ENCODE measurements around the gene KYAT1. TPM values are rescaled to one million over a fixed set of nuclear protein-coding genes. Genes with fewer than 3 reads are reported as not detected.
"Not testable (repeated sequence)": the region's sequence is repeated elsewhere in the genome, so short reads cannot be mapped to it uniquely, and the experiment has no call there.

KYAT1 gene
- total RNA-seq, 1 experiment from 2014 or later = 5.7 TPM

- ChIA-PET CTCF (interaction anchor here (0.6 to 12.7 kb wide), 16 partner anchors 10 to 500 kb away, joined by 3 to 172 read pairs (median 4); partner anchors contain the start of genes PHYHD1 and SPOUT1), POLR2A (interaction anchor here (0.8 to 1.0 kb wide), 2 partner anchors 26 to 65 kb away, joined by 3 to 4 read pairs; no protein-coding TSS in a partner anchor)
- TF ChIP-seq CTCF (IDR thresholded peaks at IDR 0.05; ENCODE audit: unreplicated experiment) = peak; percentile 95
- H3K9me3 Mint-ChIP-seq (ENCODE audit: unreplicated experiment) = no peaks in the 10 kb centered on the region
- no peak overlapping the region for H3K27ac Mint-ChIP-seq (ENCODE audit: low read depth, unreplicated experiment)
- H3K4me1 Mint-ChIP-seq (ENCODE audit: insufficient read depth, unreplicated experiment) = peaks cover 14% of the 10 kb centered on the region
- peak; percentile 77 for DNase-seq (ENCODE audit: unreplicated experiment)
- no TSS peak for BruUV-seq (replicated peaks)
- H3K27me3 Mint-ChIP-seq (ENCODE audit: insufficient read depth, unreplicated experiment) = no peaks in the 10 kb centered on the region
- peaks cover 4% of the 10 kb centered on the region for H3K36me3 Mint-ChIP-seq (ENCODE audit: insufficient read depth, unreplicated experiment)
- H3K4me3 Mint-ChIP-seq (ENCODE audit: unreplicated experiment) = no peak overlapping the region
- intact Hi-C loops (cut with micrococcal nuclease) = loop anchor here (1.0 to 2.0 kb wide), 2 partner anchors 15 to 65 kb away; no protein-coding TSS in a partner anchor
Observed at GRCh38 chr9:128863647-128864046, 18.1 kb downstream of the KYAT1 start.

- H3K27me3 Mint-ChIP-seq (ENCODE audit: insufficient read depth, unreplicated experiment) = no peaks in the 10 kb centered on the region
Observed at GRCh38 chr9:128862401-128862851, 19.3 kb downstream of the KYAT1 start.

GRCh38 chr9:128861501-128861900, 20.2 kb downstream of the KYAT1 start:
- H3K27me3 Mint-ChIP-seq (ENCODE audit: insufficient read depth, unreplicated experiment) = no peaks in the 10 kb centered on the region
- no peak for DNase-seq (ENCODE audit: unreplicated experiment)
- ChIA-PET POLR2A (interaction anchor here (0.6 to 1.7 kb wide), 5 partner anchors 20 to 1059 kb away, joined by 3 to 9 read pairs (median 3); partner anchors contain the start of genes DOLK, KYAT1, LRRC8A and NUP188), CTCF (interaction anchor here (0.6 to 12.7 kb wide), 13 partner anchors 10 to 115 kb away, joined by 3 to 172 read pairs (median 5); partner anchors contain the start of gene ENDOG)
- peaks cover 14% of the 10 kb centered on the region for H3K4me1 Mint-ChIP-seq (ENCODE audit: insufficient read depth, unreplicated experiment)
- no peaks in the 10 kb centered on the region for H3K36me3 Mint-ChIP-seq (ENCODE audit: insufficient read depth, unreplicated experiment)
- H3K9me3 Mint-ChIP-seq (ENCODE audit: unreplicated experiment) = no peaks in the 10 kb centered on the region
- intact Hi-C loops (cut with micrococcal nuclease) = no loop called here
- TF ChIP-seq CTCF (IDR thresholded peaks at IDR 0.05; ENCODE audit: unreplicated experiment) = no peak
- no peak overlapping the region for H3K4me3 Mint-ChIP-seq (ENCODE audit: unreplicated experiment)
- peak overlapping the region; percentile 54 for H3K27ac Mint-ChIP-seq (ENCODE audit: low read depth, unreplicated experiment)
- no TSS peak for BruUV-seq (replicated peaks)

More at GRCh38 chr9:128862401-128862851, 19.3 kb downstream of the KYAT1 start:
- no TSS peak for BruUV-seq (replicated peaks)
- H3K4me3 Mint-ChIP-seq (ENCODE audit: unreplicated experiment) = no peak overlapping the region
- peaks cover 14% of the 10 kb centered on the region for H3K4me1 Mint-ChIP-seq (ENCODE audit: insufficient read depth, unreplicated experiment)
- no peaks in the 10 kb centered on the region for H3K9me3 Mint-ChIP-seq (ENCODE audit: unreplicated experiment)
- H3K27ac Mint-ChIP-seq (ENCODE audit: low read depth, unreplicated experiment) = peak overlapping the region; percentile 54
- CTCF ChIA-PET = interaction anchor here (0.7 to 12.7 kb wide), 13 partner anchors 9 to 114 kb away, joined by 3 to 172 read pairs (median 5); partner anchors contain the start of gene ENDOG
- H3K36me3 Mint-ChIP-seq (ENCODE audit: insufficient read depth, unreplicated experiment) = no peaks in the 10 kb centered on the region
- TF ChIP-seq CTCF (IDR thresholded peaks at IDR 0.05; ENCODE audit: unreplicated experiment) = no peak
- no peak for DNase-seq (ENCODE audit: unreplicated experiment)
- POLR2A ChIA-PET = interaction anchor here (0.6 to 1.7 kb wide), 4 partner anchors 19 to 86 kb away, joined by 3 to 9 read pairs (median 4); partner anchors contain the start of genes DOLK, KYAT1, LRRC8A and NUP188
- intact Hi-C loops (cut with micrococcal nuclease) = loop anchor here (2.0 kb wide), 1 partner anchor 16 kb away; no protein-coding TSS in a partner anchor

GRCh38 chr9:128860937-128861336, 20.8 kb downstream of the KYAT1 start:
- no TSS peak for BruUV-seq (replicated peaks)
- CTCF ChIA-PET = interaction anchor here (1.1 to 12.7 kb wide), 7 partner anchors 9 to 66 kb away, joined by 3 to 172 read pairs (median 8); partner anchors contain the start of gene ENDOG
- Mint-ChIP-seq H3K4me3 (ENCODE audit: unreplicated experiment) (no peak overlapping the region), H3K27me3 (ENCODE audit: insufficient read depth, unreplicated experiment) (no peaks in the 10 kb centered on the region), H3K9me3 (ENCODE audit: unreplicated experiment) (no peaks in the 10 kb centered on the region), H3K27ac (ENCODE audit: low read depth, unreplicated experiment) (no peak overlapping the region), H3K36me3 (ENCODE audit: insufficient read depth, unreplicated experiment) (no peaks in the 10 kb centered on the region), H3K4me1 (ENCODE audit: insufficient read depth, unreplicated experiment) (peaks cover 14% of the 10 kb centered on the region)
- DNase-seq (ENCODE audit: unreplicated experiment) = no peak
- TF ChIP-seq CTCF (IDR thresholded peaks at IDR 0.05; ENCODE audit: unreplicated experiment) = no peak
- POLR2A ChIA-PET = interaction anchor here (1.4 to 1.7 kb wide), 2 partner anchors 14 to 21 kb away, joined by 3 to 9 read pairs; partner anchors contain the start of genes KYAT1 and LRRC8A
- intact Hi-C loops (cut with micrococcal nuclease) = no loop called here

- H3K27ac Mint-ChIP-seq (ENCODE audit: low read depth, unreplicated experiment); H3K27me3 Mint-ChIP-seq (ENCODE audit: insufficient read depth, unreplicated experiment); H3K4me3 Mint-ChIP-seq (ENCODE audit: unreplicated experiment); POLR2A ChIA-PET; BruUV-seq (replicated peaks); intact Hi-C loops (cut with micrococcal nuclease); H3K9me3 Mint-ChIP-seq (ENCODE audit: unreplicated experiment); DNase-seq (ENCODE audit: unreplicated experiment); H3K36me3 Mint-ChIP-seq (ENCODE audit: insufficient read depth, unreplicated experiment): not testable (repeated sequence)
- CTCF ChIA-PET = interaction anchor here (0.5 to 12.7 kb wide), 3 partner anchors 19 to 1916 kb away, joined by 3 to 172 read pairs (median 4); no protein-coding TSS in a partner anchor
- peaks cover 14% of the 10 kb centered on the region for H3K4me1 Mint-ChIP-seq (ENCODE audit: insufficient read depth, unreplicated experiment)
Observed at GRCh38 chr9:128858476-128858875, 23.3 kb downstream of the KYAT1 start.

- H3K4me1 Mint-ChIP-seq (ENCODE audit: insufficient read depth, unreplicated experiment); H3K9me3 Mint-ChIP-seq (ENCODE audit: unreplicated experiment); H3K36me3 Mint-ChIP-seq (ENCODE audit: insufficient read depth, unreplicated experiment); H3K27ac Mint-ChIP-seq (ENCODE audit: low read depth, unreplicated experiment); H3K4me3 Mint-ChIP-seq (ENCODE audit: unreplicated experiment); H3K27me3 Mint-ChIP-seq (ENCODE audit: insufficient read depth, unreplicated experiment); DNase-seq (ENCODE audit: unreplicated experiment); POLR2A ChIA-PET; BruUV-seq (replicated peaks): not testable (repeated sequence)
- CTCF ChIA-PET = interaction anchor here (0.5 to 4.2 kb wide), 4 partner anchors 10 to 770 kb away, joined by 3 to 71 read pairs (median 6); no protein-coding TSS in a partner anchor
- intact Hi-C loops (cut with micrococcal nuclease) = loop anchor here (5.0 kb wide), 1 partner anchor 153 kb away; no protein-coding TSS in a partner anchor
Observed at GRCh38 chr9:128854454-128854853, 27.3 kb downstream of the KYAT1 start.

Data from MCF 10A (cell line).